HFFc6 (cell line): Measurements from ENCODE around the gene TMC4. TPM values are rescaled to one million over a fixed set of nuclear protein-coding genes. Genes with fewer than 3 reads are reported as not detected.

ENCODE experiments used
- DNase-seq: peaks from one replicate; pipeline ENCODE4 v3.0.0-alpha.2; 2018
- H3K27ac Mint-ChIP-seq: 2 replicates; pipeline ENCODE4 v1.8.0; 2020; ENCODE audit warnings: mild to moderate bottlenecking, mixed read lengths
- H3K27me3 Mint-ChIP-seq: 2 replicates; pipeline ENCODE4 v1.8.0; 2021; ENCODE audit warnings: mild to moderate bottlenecking, moderate library complexity, mixed read lengths; ENCODE audit not compliant: insufficient read depth
- H3K36me3 Mint-ChIP-seq: 2 replicates; pipeline ENCODE4 v1.8.0; 2021; ENCODE audit warnings: low read depth, mixed read lengths
- H3K4me1 Mint-ChIP-seq: 2 replicates; pipeline ENCODE4 v1.8.0; 2020; ENCODE audit warnings: low read depth, mixed read lengths
- H3K4me3 Mint-ChIP-seq: 2 replicates; pipeline ENCODE4 v1.8.0; 2020; ENCODE audit warnings: mild to moderate bottlenecking, moderate library complexity, mixed read lengths
- H3K9me3 Mint-ChIP-seq: 2 replicates; pipeline ENCODE4 v1.8.0; 2020; ENCODE audit warnings: mild to moderate bottlenecking, mixed read lengths
- total RNA-seq, 6 experiments: library from RNA; stranded (reverse); fragmentation: NEBNext Ultra II Directional; extraction: Animal tissue kit (Norgen Biotek cat#: 25700); gene quantifications; 2 replicates in 1 of 6; 3 replicates in 5 of 6; pipeline ENCODE4 v1.2.3, GENCODE V29; 2021
- TF ChIP-seq, protein P1 (sequence below): fragments of 200-600 bp; sonication (generic); IDR thresholded peaks from 2 replicates; pipeline ENCODE4 v1.5.0; 2021; ENCODE audit warnings: antibody characterized with exemption, mild to moderate bottlenecking

TMC4 gene
- total RNA-seq, 6 experiments from 2014 or later, result 0.43 to 0.70 (median 0.55) TPM

DNA sequence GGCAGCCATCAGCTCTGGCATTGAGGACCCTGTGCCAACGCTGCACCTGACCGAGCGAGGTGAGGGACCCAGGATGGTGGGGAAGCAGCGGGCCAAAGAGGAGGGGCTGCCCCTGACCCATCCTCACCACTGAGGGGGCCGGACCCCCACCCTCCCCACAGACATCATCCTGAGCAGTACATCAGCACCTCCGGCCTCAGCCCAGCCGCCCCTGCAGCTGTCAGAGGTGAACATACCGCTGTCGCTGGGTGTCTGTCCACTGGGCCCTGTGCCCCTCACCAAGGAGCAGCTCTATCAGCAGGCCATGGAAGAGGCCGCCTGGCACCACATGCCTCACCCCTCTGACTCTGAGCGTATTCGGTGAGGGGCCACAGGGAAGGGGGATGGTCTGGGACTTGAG, 20.7 kb downstream of the TMC4 start:
- Mint-ChIP-seq H3K36me3 (peaks cover 31% of the 10 kb centered on the region), H3K4me3 (no peak overlapping the region), H3K27ac (no peak overlapping the region), H3K9me3 (no peaks in the 10 kb centered on the region), H3K4me1 (peaks cover 25% of the 10 kb centered on the region), H3K27me3 (peaks cover 10% of the 10 kb centered on the region)
- no peak for DNase-seq
- TF ChIP-seq, protein P1, sequence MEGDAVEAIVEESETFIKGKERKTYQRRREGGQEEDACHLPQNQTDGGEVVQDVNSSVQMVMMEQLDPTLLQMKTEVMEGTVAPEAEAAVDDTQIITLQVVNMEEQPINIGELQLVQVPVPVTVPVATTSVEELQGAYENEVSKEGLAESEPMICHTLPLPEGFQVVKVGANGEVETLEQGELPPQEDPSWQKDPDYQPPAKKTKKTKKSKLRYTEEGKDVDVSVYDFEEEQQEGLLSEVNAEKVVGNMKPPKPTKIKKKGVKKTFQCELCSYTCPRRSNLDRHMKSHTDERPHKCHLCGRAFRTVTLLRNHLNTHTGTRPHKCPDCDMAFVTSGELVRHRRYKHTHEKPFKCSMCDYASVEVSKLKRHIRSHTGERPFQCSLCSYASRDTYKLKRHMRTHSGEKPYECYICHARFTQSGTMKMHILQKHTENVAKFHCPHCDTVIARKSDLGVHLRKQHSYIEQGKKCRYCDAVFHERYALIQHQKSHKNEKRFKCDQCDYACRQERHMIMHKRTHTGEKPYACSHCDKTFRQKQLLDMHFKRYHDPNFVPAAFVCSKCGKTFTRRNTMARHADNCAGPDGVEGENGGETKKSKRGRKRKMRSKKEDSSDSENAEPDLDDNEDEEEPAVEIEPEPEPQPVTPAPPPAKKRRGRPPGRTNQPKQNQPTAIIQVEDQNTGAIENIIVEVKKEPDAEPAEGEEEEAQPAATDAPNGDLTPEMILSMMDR, result no peak

DNA sequence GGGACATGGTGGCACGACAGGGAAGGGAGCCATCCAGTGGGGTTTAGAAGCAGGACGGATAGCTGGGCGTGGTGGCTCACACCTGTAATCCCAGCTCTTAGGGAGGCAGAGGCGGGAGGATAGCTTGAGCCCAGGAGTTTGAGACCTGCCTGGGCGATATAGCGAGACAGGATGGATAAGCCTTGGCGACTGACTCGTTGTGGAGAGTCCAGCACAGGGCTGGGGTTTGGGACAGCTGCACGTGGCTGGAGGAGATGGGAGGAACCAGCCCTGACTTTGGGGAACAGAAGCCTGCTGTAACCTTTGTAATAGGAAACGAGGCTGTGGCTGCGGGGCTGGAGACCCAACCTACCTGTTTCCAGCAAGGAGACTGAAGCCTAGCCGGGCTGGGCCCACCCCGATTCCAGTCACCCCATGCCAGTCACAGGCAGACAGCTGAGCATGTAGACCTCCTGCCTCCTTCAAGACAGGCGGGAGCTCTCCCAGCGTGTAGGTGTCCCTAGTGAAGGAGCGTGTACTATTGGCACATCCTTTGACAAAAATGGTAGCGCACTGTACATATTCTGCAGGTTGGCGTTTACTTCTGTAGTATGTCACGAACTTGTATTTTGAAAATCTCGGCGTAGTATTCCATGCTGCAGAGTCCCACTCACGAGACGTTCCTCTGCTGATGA, 21.5 kb downstream of the TMC4 start:
- TF ChIP-seq, protein P1, result no peak
- Mint-ChIP-seq H3K27me3 (peaks cover 8% of the 10 kb centered on the region), H3K9me3 (no peaks in the 10 kb centered on the region), H3K4me1 (peaks cover 20% of the 10 kb centered on the region), H3K4me3 (no peak overlapping the region), H3K27ac (no peak overlapping the region; the same call in 1 of the 2 replicates), H3K36me3 (peaks cover 25% of the 10 kb centered on the region)
- no peak for DNase-seq

DNA sequence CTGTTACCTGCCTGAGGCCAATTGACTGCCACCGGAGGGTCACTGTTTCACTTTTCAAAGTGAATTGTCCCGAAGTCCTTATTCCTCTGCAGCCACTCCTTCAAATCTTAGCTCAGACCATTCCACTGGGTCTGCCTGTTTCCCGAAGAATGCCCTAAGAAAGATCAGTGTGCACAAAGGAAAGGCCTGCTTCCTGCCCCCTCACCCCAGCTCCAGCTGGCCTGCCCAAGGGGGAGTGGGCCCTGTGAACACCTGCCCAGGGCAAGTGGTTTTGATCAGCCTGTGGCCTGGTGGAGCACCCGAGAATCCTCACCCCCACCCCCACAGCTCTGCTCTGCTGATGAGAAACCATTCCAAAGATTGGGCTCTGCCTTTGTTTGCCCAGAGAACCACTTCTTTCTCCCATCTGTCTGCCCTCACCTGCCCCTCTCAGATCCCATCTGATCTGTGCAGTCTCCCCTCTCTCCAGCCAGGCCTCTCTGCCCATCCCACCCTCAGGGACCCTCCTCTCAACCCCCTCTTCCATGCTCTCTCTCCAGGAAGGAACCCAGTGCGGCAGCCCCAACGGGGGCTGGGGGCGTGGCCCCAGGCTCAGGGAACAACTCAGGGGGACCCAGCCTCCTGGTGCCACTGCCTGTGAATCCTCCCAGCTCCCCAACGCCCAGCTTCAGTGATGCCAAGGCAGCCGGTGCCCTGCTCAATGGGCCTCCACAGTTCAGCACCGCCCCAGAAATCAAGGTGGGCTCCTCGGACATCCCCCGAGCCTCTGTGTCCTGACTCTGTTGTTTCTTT, 23.7 kb downstream of the TMC4 start:
- Mint-ChIP-seq H3K4me3 (no peak overlapping the region), H3K9me3 (no peaks in the 10 kb centered on the region), H3K36me3 (peaks cover 28% of the 10 kb centered on the region), H3K27me3 (peaks cover 4% of the 10 kb centered on the region), H3K4me1 (peaks cover 12% of the 10 kb centered on the region), H3K27ac (no peak overlapping the region)
- no peak for DNase-seq
- TF ChIP-seq, protein P1, result no peak

DNA sequence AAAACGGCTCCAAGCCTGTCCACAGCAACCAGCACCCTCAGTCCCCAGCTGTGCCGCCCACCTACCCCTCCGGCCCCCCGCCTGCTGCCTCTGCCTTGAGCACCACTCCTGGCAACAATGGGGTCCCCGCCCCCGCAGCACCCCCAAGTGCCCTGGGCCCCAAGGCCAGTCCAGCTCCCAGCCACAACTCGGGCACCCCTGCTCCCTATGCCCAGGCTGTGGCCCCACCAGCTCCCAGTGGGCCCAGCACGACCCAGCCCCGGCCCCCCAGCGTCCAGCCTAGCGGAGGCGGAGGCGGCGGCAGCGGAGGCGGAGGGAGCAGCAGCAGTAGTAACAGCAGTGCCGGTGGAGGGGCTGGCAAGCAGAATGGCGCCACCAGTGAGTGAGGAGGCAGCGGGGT, 24.8 kb downstream of the TMC4 start:
- Mint-ChIP-seq H3K27ac (no peak overlapping the region), H3K36me3 (peaks cover 25% of the 10 kb centered on the region), H3K27me3 (peaks cover 4% of the 10 kb centered on the region), H3K4me1 (peaks cover 2% of the 10 kb centered on the region), H3K9me3 (no peaks in the 10 kb centered on the region), H3K4me3 (no peak overlapping the region)
- DNase-seq, result no peak
- TF ChIP-seq, protein P1, result no peak

DNA sequence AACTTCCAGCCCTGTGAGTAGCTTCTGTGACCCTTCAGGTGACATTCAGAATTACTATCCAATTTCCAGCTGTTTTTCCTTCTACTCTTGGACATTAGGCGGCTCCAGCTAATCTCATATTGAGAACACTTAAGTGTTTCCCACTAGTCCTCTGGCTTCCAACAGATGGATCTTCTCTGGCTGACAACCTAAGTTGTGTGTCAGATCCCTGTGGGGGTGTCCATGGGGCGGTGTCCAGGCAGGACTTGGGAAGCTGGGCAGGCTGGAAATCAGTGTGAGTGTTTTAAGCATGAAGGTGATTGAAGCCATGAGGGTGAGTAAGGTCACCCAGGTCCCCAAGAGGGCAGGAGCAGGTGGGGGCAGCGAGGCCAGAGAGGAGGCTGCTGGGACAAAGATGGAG, 25.3 kb downstream of the TMC4 start:
- H3K9me3 Mint-ChIP-seq, result no peaks in the 10 kb centered on the region
- H3K4me3 Mint-ChIP-seq, result no peak overlapping the region
- DNase-seq, result no peak
- TF ChIP-seq, protein P1, result no peak
- H3K27ac Mint-ChIP-seq, result peak overlapping the region; percentile 38; the same call in 1 of the 2 replicates
- peaks cover under 1% of the 10 kb centered on the region; the same call in 1 of the 2 replicates for H3K4me1 Mint-ChIP-seq
- H3K27me3 Mint-ChIP-seq, result peaks cover 4% of the 10 kb centered on the region
- peaks cover 28% of the 10 kb centered on the region for H3K36me3 Mint-ChIP-seq
